Right atrium auricular region (tissue), 2 donors: Measurements from ENCODE around the gene HIGD2A. TPM values are rescaled to one million over a fixed set of nuclear protein-coding genes. Genes with fewer than 3 reads are reported as not detected.

ENCODE experiments used
- DNase-seq: peaks from one replicate; pipeline ENCODE4 v3.0.0-alpha.2; 2019; ENCODE audit warnings: low spot score
- H3K27ac ChIP-seq, 2 donors: fragments of 200-600 bp; sonication (generic); 1 replicate in 1 of 2; 2 replicates in 1 of 2; pipeline ENCODE4 v1.5.1; 2016 to 2019
- H3K27me3 ChIP-seq, 2 donors: fragments of 200-600 bp; sonication (generic); one replicate each; pipeline versions ENCODE4 v1.5.1 to v1.6.0; 2017 to 2019
- H3K36me3 ChIP-seq: fragments of 200-600 bp; sonication (generic); one replicate; pipeline ENCODE4 v1.5.1; 2016
- H3K4me1 ChIP-seq, 2 donors: fragments of 200-600 bp; sonication (generic); one replicate each; pipeline versions ENCODE4 v1.5.1 to v1.6.0; 2017 to 2019
- H3K4me3 ChIP-seq, 2 donors: fragments of 200-600 bp; sonication (generic); 1 replicate in 1 of 2; 2 replicates in 1 of 2; pipeline ENCODE4 v1.5.1; 2017 to 2019; ENCODE audit warnings: mild to moderate bottlenecking in 1 of 2, moderate library complexity in 1 of 2
- H3K9me3 ChIP-seq, 2 donors: fragments of 200-600 bp; sonication (generic); one replicate each; pipeline ENCODE4 v1.5.1; 2019
- CTCF ChIP-seq, 2 donors: fragments of 200-600 bp; sonication (generic); IDR thresholded peaks; one replicate each; pipeline ENCODE4 v1.5.1; 2019; ENCODE audit warnings: antibody characterized with exemption in 2 of 2
- total RNA-seq, 2 donors: library from RNA; depleted of rRNA; stranded (reverse); fragments of >200 nt; gene quantifications; one replicate each; pipeline ENCODE4 v1.1.0, GENCODE V29; 2016

HIGD2A gene
- total RNA-seq, 2 donors from 2014 or later: 231 to 249 TPM

- DNase-seq: no peak
- H3K9me3 ChIP-seq: no peaks in the 10 kb centered on the region
- no peak for TF ChIP-seq CTCF (IDR thresholded peaks at IDR 0.05)
- H3K27me3 ChIP-seq: no peaks in the 10 kb centered on the region
- H3K4me1 ChIP-seq: no peaks in the 10 kb centered on the region
- no peak overlapping the region for H3K27ac ChIP-seq
- no peaks in the 10 kb centered on the region for H3K36me3 ChIP-seq
- H3K4me3 ChIP-seq: no peak overlapping the region
Measured at GRCh38 chr5:176425791-176426190, 37.2 kb downstream of the HIGD2A start.

DNA sequence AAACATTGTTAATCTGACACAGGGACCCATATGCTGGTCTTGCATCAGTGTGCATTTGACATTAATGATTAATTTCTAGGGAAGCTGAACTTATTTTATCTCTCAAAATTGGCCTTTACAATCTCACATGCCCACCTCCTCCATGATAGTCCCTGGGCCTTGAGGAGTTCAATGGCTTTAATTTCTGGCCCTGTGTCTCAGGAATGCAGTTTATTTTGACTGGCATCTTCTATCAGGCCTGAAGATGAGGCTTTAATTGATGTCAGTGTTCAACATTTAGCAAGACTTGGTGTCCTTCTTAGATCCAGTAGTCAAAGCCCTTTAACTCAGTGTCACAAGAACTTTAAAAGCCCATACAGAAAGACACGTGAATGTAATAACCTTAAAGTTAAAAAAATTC is 38.3 kb downstream of the HIGD2A start:
- no peak overlapping the region for H3K4me3 ChIP-seq
- H3K9me3 ChIP-seq: no peaks in the 10 kb centered on the region
- DNase-seq: no peak
- TF ChIP-seq CTCF (IDR thresholded peaks at IDR 0.05): no peak
- no peaks in the 10 kb centered on the region for H3K36me3 ChIP-seq
- no peak overlapping the region for H3K27ac ChIP-seq
- no peaks in the 10 kb centered on the region for H3K4me1 ChIP-seq
- H3K27me3 ChIP-seq: no peaks in the 10 kb centered on the region

- H3K9me3 ChIP-seq: no peaks in the 10 kb centered on the region
- H3K4me1 ChIP-seq: no peaks in the 10 kb centered on the region
- no peak for DNase-seq
- no peak overlapping the region for H3K4me3 ChIP-seq
- H3K27me3 ChIP-seq: no peaks in the 10 kb centered on the region
- no peaks in the 10 kb centered on the region for H3K36me3 ChIP-seq
- no peak for TF ChIP-seq CTCF (IDR thresholded peaks at IDR 0.05)
- no peak overlapping the region for H3K27ac ChIP-seq
Measured at GRCh38 chr5:176427971-176428370, 39.4 kb downstream of the HIGD2A start.

- no peak for TF ChIP-seq CTCF (IDR thresholded peaks at IDR 0.05)
- H3K36me3 ChIP-seq: no peaks in the 10 kb centered on the region
- no peaks in the 10 kb centered on the region for H3K4me1 ChIP-seq
- no peak for DNase-seq
- no peaks in the 10 kb centered on the region for H3K9me3 ChIP-seq
- H3K4me3 ChIP-seq: no peak overlapping the region
- H3K27ac ChIP-seq: no peak overlapping the region
- no peaks in the 10 kb centered on the region for H3K27me3 ChIP-seq
Measured at GRCh38 chr5:176429972-176430371, 41.4 kb downstream of the HIGD2A start.

- Histone ChIP-seq H3K27ac (no peak overlapping the region), H3K27me3 (no peaks in the 10 kb centered on the region), H3K4me3 (no peak overlapping the region), H3K4me1 (no peaks in the 10 kb centered on the region), H3K36me3 (no peaks in the 10 kb centered on the region), H3K9me3 (no peaks in the 10 kb centered on the region)
- no peak for TF ChIP-seq CTCF (IDR thresholded peaks at IDR 0.05)
- DNase-seq: no peak
Measured at GRCh38 chr5:176432707-176433106, 44.2 kb downstream of the HIGD2A start.

GRCh38 chr5:176436656-176437055 is 48.1 kb downstream of the HIGD2A start:
- no peaks in the 10 kb centered on the region for H3K9me3 ChIP-seq
- no peak for TF ChIP-seq CTCF (IDR thresholded peaks at IDR 0.05)
- H3K27ac ChIP-seq: no peak overlapping the region
- no peak overlapping the region for H3K4me3 ChIP-seq
- no peaks in the 10 kb centered on the region for H3K4me1 ChIP-seq
- H3K36me3 ChIP-seq: no peaks in the 10 kb centered on the region
- DNase-seq: no peak
- H3K27me3 ChIP-seq: no peaks in the 10 kb centered on the region
